Stimulated activated CD8-positive, alpha-beta memory T cell treated with anti-CD3 and anti-CD28 coated beads, Interleukin-7, amount 100 ng/mL, for 24 hours (primary cell): ENCODE data around the gene FXN.
A peak's percentile ranks its signal among the peaks of the same experiment; 100 is the strongest.
"Not testable (repeated sequence)": the region's sequence is repeated elsewhere in the genome, so short reads cannot be mapped to it uniquely, and the experiment has no call there.

ENCODE experiments used
- DNase-seq: peaks from one replicate; pipeline ENCODE4 v3.0.0-alpha.2; 2020; ENCODE audit warnings: low read depth

The FXN gene

DNA sequence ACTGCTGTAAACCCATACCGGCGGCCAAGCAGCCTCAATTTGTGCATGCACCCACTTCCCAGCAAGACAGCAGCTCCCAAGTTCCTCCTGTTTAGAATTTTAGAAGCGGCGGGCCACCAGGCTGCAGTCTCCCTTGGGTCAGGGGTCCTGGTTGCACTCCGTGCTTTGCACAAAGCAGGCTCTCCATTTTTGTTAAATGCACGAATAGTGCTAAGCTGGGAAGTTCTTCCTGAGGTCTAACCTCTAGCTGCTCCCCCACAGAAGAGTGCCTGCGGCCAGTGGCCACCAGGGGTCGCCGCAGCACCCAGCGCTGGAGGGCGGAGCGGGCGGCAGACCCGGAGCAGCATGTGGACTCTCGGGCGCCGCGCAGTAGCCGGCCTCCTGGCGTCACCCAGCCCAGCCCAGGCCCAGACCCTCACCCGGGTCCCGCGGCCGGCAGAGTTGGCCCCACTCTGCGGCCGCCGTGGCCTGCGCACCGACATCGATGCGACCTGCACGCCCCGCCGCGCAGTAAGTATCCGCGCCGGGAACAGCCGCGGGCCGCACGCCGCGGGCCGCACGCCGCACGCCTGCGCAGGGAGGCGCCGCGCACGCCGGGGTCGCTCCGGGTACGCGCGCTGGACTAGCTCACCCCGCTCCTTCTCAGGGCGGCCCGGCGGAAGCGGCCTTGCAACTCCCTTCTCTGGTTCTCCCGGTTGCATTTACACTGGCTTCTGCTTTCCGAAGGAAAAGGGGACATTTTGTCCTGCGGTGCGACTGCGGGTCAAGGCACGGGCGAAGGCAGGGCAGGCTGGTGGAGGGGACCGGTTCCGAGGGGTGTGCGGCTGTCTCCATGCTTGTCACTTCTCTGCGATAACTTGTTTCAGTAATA, at the start of gene FXN:
Gene FXN (plus strand): TSS at position 315 of the 871 bp plus-strand sequence. CDS start 31 bp downstream, at position 346.
- DNase-seq, result peak; percentile 72

DNA sequence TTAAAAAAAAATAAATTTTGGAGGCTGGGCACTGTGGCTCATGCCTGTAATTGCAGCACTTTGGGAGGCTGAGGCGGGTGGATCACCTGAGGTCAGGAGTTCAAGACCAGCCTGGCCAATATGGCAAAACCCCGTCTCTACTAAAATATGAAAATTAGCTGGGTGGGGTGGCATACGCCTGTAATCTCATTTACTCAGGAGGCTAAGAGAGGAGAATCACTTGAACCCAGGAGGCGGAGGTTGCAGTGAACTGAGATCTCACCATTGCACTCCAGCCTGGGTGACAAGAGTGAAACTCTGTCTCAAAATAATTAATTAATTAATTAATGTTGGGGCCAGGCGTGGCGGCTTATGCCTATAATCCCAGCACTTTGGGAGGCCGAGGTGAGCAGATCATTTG, 48.6 kb upstream of the FXN start:
- DNase-seq, result not testable (repeated sequence)

DNA sequence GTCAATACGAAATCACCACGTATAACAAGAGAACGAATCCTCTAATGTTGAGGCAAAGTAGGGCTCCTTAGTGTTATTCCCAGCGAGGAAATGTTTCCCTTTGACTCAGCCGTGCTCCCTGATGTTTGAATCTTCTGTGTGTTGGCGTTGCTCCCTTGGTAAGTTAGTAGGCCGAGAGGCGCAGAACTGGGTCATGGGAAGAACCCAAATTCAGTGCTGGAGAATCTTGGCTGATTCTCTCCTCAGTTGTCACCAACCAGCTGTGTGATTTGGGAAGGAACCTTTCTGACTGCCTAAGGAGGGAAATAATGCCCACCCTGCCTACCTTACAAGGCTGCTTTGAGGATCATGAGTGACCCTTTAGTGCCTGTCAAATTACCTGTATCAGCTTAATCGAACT, 44.1 kb upstream of the FXN start:
- no peak for DNase-seq

GRCh38 chr9:68995776-68996175, 39.8 kb upstream of the FXN start:
- DNase-seq, result no peak

DNA sequence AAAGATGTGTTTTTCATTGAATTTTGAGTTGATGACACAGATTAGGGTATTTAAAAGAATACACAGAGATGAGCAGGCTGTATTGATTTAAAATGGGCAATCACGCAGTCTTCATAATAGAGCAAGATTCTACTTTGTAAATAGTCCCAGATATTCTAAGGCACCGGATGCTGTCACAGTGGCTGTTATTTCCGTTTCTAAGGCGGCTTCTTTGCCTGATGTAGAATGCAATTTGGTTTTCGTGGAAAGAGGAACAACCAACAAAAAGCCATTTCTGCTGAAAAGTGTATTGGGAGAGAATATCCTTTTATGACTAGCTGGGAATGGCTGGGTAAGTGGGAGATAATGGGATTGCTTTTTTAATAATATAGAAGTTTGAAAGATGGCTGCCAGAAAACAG, 39.1 kb upstream of the FXN start:
- no peak for DNase-seq

DNA sequence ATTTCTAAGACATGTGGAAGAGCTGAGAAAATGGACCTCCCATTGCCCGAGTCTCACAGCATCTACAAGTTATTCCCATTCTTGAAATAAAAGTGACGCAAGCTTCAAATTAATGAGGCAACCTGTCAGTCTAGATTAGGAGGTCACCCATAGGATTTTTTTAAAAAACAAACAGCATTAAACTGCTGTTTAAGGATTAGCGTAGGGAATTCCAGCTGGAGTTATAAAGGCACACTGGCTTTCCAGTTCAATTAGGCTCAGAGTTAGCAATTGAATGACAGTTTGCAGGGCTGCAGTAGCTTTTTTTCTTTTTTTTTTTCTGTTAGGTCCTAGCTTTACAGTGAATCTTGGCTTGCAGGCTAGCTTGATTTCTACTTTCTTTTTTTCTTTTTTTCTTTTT, 37.9 kb upstream of the FXN start:
- DNase-seq, result no peak

DNA sequence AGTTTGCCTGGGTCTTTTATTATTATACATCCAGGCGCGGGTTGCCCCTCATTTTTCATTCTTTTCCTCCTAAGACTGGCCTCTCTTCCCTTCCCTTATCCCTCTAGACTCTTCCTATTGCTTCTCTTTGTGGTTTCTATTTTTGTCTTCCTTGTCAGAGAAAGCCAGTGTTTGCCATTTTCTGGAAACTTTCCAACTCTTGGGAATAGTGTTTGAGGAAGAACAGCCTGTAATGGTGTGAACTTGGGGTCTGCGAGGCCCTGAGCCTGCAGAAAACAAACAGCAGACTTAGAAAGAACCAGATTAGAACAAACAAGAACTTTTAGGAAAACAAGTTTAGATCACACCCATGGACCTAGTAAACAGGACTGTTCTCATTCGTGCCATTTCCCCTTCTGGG, 37.2 kb upstream of the FXN start:
- DNase-seq, result no peak

- DNase-seq, result no peak
Observed at GRCh38 chr9:68998812-68999211, 36.7 kb upstream of the FXN start.

- peak; percentile 11 for DNase-seq
Observed at GRCh38 chr9:68999393-69000105, 36.0 kb upstream of the FXN start.

- DNase-seq, result no peak
Observed at GRCh38 chr9:69001921-69002320, 33.6 kb upstream of the FXN start.

GRCh38 chr9:69003051-69003450, 32.5 kb upstream of the FXN start:
- no peak for DNase-seq

DNA sequence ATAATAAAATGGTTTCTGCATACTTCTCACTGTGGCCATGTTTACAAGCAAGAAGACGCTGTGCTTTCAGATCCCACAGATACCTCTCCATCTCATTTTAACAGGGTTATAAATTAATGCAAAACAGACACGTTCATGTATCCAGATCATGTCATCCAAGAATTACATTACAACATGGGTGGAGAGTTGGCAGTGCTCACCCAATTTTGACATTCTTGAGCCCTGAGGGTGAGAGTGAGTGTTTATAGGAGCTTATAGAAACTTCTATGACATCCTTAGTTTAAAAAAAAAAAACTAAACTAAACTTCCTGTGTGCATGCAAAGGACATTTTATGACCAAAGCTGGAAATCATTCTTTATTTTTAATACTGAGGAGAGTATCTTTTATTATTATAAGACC, 30.7 kb upstream of the FXN start:
- DNase-seq, result no peak

GRCh38 chr9:69009708-69010107, 25.8 kb upstream of the FXN start:
- DNase-seq, result no peak

DNA sequence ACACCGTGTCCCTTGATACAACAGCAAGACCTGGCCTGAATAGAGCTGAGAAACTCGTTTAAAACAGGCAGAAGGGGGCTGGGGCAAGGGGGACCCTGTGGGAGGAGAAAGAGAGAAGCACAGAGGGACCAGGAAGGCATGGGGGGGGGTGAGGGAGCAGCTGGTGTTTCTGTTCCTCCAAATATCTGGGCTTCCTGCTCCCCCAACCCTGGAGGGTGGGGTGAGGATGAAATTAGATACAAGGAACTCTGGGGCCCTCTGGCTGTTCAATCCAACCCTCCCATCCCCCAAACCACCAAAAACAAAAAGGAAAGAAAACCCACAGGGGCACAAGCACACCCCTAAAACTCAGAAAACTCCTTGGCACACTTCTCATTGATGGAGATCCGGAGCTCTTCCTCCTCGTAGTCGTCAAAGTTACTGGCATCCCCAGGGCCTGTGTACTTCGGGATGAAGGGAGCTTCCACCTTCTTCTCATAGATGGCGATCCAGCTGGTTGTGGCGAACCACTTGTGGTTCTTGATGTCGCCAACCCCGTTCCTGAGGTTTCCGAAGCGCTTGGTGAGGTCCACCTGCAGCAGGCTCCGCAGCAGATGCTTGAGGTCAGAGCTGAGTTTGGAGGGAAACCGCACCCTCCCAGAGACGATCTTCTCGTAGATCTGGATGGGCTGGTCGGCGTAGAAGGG, 22.7 kb upstream of the FXN start:
- no peak for DNase-seq

- no peak for DNase-seq
Observed at GRCh38 chr9:69013382-69013727, 22.2 kb upstream of the FXN start.

DNA sequence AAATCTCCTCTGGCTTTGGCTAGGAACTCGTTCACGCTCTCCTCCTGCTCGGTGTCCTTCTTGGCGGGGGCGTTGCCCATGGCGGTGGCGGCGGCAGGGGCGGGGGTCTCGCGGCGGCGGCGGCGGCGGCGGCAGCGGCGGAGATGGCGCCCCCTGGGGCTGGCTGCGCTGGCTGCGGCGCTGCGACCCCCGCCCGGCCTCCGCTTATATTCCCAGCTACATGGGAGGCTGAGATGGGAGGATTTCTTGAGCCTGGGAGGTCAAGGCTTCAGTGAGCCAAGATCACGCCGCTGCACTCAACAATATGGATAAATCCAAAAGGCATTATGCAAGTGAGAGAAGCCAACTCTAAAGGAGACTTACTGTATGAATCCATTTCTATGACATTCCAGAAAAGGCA, 21.5 kb upstream of the FXN start, which contains the start of gene PRKACG:
Gene PRKACG (minus strand): TSS at position 101 of the 400 bp plus-strand sequence. CDS start 21 bp downstream, at position 80.
- no peak for DNase-seq

DNA sequence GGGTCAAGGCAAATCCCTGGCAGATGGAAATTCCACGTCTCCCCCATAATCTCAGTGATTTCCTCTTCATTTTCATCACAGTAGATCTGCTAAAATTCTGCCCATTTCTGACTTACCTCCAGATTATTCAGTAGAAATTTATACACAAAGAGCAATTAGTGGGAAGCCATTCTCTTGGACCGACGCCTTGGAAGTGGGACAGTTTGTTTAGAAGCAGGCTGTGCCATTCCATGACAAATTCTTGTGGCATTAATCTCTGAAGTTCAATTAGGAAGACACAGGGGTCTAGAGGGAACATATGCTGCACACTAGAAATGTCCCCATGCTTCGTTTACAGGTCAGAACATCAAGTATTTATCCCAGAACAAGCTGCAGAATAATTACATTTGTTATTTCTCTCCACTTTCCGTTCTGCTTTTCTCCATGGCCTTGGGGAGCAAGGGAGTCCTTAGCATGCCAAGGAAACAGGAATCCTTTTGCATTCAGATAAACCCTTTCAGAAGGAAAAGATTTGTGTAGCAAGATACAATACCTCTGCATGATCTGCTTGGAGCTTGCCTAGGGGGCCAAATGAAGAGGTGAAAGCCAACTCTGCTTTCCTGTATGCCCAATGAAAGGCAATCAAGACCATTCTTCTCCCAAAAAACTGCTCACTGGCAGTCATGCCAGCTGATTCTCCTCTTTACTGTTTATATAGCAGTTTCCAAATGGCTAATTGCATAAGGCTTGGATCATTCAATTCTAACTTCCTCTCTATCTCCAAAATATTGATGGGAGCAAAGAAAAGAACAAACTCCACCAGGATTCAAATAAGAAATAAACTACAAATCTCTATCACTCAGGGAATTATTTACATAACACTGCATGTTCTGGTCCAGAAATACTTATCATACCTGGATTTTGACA, 19.1 kb upstream of the FXN start:
- no peak for DNase-seq

DNA sequence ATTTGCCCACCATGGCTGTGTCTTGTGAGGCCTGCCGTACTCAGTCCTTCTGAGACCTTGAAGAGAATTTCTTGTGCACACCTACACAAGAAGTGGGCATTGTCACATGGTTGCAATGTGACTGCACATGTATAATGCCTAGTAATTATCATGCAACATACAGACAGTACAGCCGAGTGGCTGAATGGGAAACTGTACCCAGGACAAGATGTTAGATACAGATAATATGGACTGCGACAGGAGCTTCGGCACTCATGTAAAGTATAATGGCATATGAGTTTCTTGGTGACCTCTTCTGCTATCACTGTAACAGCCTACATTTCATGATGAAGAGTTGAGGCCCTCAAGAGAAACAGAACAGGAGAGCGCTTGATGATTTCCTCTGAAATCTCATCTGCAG, 16.8 kb upstream of the FXN start:
- DNase-seq, result no peak

DNA sequence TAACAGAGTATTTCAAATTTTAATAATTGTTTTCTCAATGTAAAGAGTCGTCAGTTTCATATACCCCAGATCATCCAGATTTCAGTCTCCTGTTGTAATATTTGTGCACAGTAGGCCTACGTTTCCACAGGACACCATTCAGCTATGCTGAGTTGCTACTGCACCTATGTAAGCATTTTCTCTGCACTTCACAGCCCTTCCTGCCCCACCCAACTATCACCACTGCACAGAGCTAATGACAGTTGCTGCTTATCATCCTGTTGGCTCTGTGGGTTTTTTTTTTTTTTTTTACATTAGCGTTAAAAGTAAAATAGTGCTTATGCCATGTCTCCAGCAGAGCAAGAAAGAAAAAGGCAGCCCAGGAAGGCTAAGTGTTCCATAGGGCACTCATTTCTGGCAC, 15.7 kb upstream of the FXN start:
- DNase-seq, result no peak

DNA sequence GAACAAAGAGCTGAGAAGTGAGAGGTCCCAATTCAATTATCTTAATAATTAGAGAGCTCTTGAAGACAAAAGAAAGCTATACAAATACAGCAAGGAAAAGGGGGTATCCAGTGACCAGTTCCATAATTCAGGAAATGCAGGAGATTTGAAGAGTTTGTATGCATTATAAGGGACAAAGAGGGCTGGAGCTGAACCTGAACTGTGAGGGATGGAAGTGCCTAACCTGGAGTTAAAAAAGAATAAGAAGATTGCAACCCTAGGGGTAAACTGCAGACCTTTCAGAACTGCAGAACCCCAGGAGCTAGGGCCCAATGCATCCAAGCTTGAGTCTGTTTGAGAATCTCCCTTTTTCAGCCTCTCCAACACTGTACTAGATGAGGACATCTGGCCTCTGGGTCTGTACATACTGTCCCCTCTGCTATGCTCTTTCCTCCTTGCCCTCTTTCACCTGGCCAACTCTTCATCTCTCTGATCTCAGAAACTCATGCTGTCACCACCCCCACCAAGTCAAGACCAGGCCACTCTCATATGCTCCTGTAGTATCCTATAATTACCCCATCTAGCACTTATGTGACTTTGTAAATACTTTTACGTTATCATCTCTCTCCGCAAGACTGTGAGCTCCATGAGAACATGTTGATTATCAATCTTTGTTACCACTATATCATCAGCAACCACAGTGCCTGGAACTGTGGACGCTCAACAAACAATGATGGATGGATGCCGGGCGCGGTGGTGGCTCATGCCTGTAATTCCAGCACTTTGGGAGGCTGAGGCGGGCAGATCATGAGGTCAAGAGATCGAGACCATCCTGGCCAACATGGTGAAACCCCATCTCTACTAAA, 15.0 kb upstream of the FXN start:
- no peak for DNase-seq

GRCh38 chr9:69023650-69024049, 11.9 kb upstream of the FXN start:
- no peak for DNase-seq
